Measurements from ENCODE around the gene PRDM11. TPM values are rescaled to one million over a fixed set of nuclear protein-coding genes. Genes with fewer than 3 reads are reported as not detected.

The PRDM11 gene
- total and polyA plus RNA-seq, 8 donors: 1.2 to 139 (median 7.9) TPM

DNA sequence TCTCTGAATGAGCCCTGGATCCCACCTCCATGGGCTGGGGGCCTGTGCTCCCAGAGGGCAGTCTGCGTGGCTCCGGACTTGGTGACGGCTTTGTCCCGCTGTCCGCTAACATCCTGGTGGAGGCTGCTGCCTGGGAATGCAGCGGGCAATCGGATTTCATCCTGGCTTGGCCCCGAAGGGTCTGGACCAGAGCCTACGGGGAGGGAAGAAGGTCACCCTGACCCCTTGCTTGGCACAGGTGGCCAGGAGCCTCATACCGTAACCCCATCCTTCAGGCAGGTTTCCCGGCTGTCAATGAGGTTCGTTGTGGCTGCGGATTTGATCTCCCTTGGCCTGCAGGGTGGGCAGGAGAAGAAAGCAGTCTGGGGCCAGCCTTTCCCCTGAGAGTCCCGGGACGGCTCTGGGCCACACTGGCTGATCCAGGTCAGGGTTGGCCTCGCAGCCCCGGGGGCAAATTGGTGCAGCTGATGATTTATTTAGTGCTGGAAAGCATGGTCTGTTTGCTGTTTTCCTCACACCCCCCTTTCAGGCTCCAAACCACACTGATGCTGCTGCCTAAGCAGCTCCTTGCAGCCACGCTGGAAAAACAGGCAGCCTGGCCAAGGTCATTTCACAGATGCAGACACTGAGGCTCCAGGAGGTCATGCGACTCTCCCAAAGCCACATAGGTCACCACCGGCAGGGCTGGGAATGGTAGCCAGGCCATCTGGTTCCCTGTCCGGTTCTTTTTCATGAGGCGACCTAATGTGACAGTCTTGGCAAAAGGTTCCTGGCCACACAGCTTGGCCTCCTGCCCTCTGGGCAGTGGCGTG lies 15.0 kb downstream of the PRDM11 start:
- TF ChIP-seq EP300 (IDR thresholded peaks at IDR 0.05) (no peak), POLR2A (IDR thresholded peaks at IDR 0.05) (no peak), POLR2AphosphoS5 (IDR thresholded peaks at IDR 0.05) (no peak)
- TF ChIP-seq, protein P1, sequence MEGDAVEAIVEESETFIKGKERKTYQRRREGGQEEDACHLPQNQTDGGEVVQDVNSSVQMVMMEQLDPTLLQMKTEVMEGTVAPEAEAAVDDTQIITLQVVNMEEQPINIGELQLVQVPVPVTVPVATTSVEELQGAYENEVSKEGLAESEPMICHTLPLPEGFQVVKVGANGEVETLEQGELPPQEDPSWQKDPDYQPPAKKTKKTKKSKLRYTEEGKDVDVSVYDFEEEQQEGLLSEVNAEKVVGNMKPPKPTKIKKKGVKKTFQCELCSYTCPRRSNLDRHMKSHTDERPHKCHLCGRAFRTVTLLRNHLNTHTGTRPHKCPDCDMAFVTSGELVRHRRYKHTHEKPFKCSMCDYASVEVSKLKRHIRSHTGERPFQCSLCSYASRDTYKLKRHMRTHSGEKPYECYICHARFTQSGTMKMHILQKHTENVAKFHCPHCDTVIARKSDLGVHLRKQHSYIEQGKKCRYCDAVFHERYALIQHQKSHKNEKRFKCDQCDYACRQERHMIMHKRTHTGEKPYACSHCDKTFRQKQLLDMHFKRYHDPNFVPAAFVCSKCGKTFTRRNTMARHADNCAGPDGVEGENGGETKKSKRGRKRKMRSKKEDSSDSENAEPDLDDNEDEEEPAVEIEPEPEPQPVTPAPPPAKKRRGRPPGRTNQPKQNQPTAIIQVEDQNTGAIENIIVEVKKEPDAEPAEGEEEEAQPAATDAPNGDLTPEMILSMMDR (IDR thresholded peaks at IDR 0.05): no peak
- Histone ChIP-seq H3K27ac (peak overlapping the region in 2 of 5 donors; percentile 38 to 45), H3K36me3 (no peaks in the 10 kb centered on the region)

DNA sequence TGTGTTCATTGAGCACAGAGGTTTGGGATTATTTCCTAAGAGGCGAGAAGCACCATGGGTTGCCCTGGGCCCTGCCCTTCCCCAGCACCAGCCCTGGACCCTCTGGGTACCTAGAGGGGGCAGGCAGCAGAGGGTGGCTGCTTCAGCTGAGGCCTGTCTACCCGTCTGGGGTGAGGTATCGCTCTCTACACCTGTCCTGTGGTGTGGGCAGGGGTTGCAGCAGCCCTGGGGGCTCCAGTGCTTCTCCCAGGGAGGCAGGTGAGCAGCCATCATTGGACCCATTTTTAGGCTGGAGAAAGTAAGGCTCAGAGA lies 15.6 kb downstream of the PRDM11 start:
- Histone ChIP-seq H3K9me3 (no peaks in the 10 kb centered on the region), H3K27ac (peak overlapping the region in 1 of 5 donors; percentile 45), H3K27me3 (no peaks in the 10 kb centered on the region), H3K4me3 (no peak overlapping the region), H3K36me3 (no peaks in the 10 kb centered on the region), H3K4me1 (peaks cover 32 to 82% (median 48%) of the 10 kb centered on the region in 4 donors)
- intact Hi-C loops (cut with DNase I; ENCODE audit: low total_unique reads): no loop called here
- TF ChIP-seq POLR2A (IDR thresholded peaks at IDR 0.05) (no peak), EP300 (IDR thresholded peaks at IDR 0.05) (no peak), POLR2AphosphoS5 (IDR thresholded peaks at IDR 0.05) (no peak)
- TF ChIP-seq, protein P1 (IDR thresholded peaks at IDR 0.05): no peak
- 71 to 84% (median 76%) methylated on average over 3 of the region's 3 CpGs; no CpG with 5 or more reads in 1 of the 5 donors for WGBS, 5 donors
- DNase-seq: no peak

More for the DNA sequence above, 15.0 kb downstream of the PRDM11 start:
- 45 to 66% (median 59%) methylated on average over 20 to 23 of the region's 23 CpGs for WGBS, 5 donors
- intact Hi-C loops (cut with DNase I; ENCODE audit: low total_unique reads): no loop called here
- H3K4me3 ChIP-seq: no peak overlapping the region
- no peaks in the 10 kb centered on the region for H3K27me3 ChIP-seq
- no peaks in the 10 kb centered on the region for H3K9me3 ChIP-seq
- peaks cover 32 to 87% (median 51%) of the 10 kb centered on the region in 4 donors for H3K4me1 ChIP-seq
- DNase-seq: peak in 1 of 2 donors; percentile 41

DNA sequence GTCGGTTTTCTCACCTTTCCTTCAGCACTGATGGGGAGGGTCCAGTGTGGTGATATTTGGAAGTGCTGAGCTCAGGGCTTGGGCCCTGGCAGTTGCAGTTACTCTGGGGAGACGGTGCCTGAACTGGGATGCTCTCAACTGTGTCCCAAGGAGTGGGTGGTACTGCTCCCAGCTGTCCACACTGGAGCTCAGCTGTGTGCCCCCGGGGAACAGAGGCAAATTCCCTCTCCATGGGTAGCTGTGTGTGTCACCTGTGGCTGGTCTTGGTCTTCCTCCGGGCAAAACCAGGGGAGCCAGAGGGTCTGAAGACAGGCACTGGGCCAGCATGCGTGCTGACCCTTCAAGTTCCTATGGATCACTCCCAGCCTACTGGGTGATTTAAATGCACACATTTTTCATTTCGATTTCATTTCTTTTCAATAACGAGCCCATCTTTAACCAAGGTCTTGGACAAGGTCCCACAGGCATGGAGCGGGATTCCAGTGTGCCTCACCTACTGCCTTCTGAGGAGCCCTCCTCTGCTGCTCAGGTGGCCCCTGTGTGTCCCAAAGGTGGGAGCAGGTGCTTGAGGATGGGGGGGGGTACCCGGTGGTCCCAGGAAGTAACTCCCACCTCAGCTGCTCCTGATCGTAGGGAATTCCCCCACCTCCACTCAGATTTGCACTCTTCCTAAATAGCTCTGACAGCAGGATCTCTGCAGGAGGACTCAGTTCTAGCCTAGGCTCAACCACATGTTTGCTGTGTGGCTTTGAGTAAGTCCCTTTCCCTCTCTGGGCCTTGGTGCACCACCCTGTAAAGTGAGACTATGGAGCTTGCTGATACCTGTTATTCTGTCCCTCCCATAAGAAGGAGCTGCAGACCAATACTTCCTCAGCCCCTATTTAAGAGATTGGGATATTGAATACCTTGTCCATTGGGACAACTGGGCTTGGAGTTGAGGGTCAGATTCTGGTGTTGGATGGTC lies 16.8 kb downstream of the PRDM11 start:
- Histone ChIP-seq H3K4me3 (no peak overlapping the region), H3K27ac (no peak overlapping the region), H3K27me3 (no peaks in the 10 kb centered on the region), H3K4me1 (peaks cover 21 to 71% (median 36%) of the 10 kb centered on the region in 4 donors), H3K36me3 (no peaks in the 10 kb centered on the region), H3K9me3 (no peaks in the 10 kb centered on the region)
- TF ChIP-seq POLR2A (IDR thresholded peaks at IDR 0.05) (no peak), POLR2AphosphoS5 (IDR thresholded peaks at IDR 0.05) (no peak), EP300 (IDR thresholded peaks at IDR 0.05) (no peak)
- TF ChIP-seq, protein P1 (IDR thresholded peaks at IDR 0.05): no peak
- WGBS, 5 donors: 84 to 88% (median 86%) methylated on average over 9 to 10 of the region's 10 CpGs
- no peak for DNase-seq
- intact Hi-C loops (cut with DNase I; ENCODE audit: low total_unique reads): no loop called here

DNA sequence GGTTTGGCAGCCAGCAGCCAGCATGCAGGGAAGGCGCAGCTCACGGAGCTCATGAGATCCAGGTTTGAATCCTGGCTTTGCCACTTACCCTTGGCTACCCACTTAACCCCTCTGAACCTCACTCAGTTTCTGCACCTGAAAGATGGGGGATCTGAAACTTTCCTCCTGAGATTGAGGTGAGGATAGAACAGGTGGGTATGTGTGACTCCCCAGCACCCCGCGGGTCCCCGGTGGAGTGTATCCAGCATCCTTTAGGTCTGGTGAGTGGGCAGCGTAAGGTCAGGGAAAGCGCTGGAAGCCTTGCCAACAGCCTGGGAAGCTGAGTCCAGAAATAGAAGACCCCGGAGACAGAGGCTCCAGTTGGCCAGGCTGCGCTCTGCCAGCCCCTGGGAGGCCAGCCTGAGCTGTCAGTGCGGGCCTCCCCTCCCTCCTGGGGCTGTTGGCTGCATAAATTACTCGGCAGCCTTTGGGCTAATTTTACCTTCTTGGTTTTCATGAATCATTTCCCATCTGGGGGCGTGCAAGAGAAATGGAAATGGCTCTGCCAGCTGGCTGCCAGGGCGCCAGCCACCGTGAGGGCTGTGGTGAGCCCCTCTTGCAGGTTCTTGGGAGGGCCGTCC lies 17.6 kb downstream of the PRDM11 start:
- intact Hi-C loops (cut with DNase I; ENCODE audit: low total_unique reads): no loop called here
- H3K27ac ChIP-seq: peak overlapping the region in 1 of 5 donors; percentile 27
- WGBS, 5 donors: 62 to 87% (median 76%) methylated on average over 12 to 15 of the region's 15 CpGs
- TF ChIP-seq POLR2A (IDR thresholded peaks at IDR 0.05) (no peak), POLR2AphosphoS5 (IDR thresholded peaks at IDR 0.05) (no peak), EP300 (IDR thresholded peaks at IDR 0.05) (no peak)
- TF ChIP-seq, protein P1 (IDR thresholded peaks at IDR 0.05): no peak
- DNase-seq: no peak
- no peaks in the 10 kb centered on the region for H3K36me3 ChIP-seq
- H3K9me3 ChIP-seq: no peaks in the 10 kb centered on the region
- no peak overlapping the region for H3K4me3 ChIP-seq
- no peaks in the 10 kb centered on the region for H3K27me3 ChIP-seq
- H3K4me1 ChIP-seq: peaks cover 13 to 71% (median 32%) of the 10 kb centered on the region in 4 donors

All from stomach (tissue), 9 donors.